ENCODE measurements around the gene VARS2.
A peak's percentile ranks its signal among the peaks of the same experiment; 100 is the strongest.
"Not testable (repeated sequence)": the region's sequence is repeated elsewhere in the genome, so short reads cannot be mapped to it uniquely, and the experiment has no call there.

VARS2 gene

DNA sequence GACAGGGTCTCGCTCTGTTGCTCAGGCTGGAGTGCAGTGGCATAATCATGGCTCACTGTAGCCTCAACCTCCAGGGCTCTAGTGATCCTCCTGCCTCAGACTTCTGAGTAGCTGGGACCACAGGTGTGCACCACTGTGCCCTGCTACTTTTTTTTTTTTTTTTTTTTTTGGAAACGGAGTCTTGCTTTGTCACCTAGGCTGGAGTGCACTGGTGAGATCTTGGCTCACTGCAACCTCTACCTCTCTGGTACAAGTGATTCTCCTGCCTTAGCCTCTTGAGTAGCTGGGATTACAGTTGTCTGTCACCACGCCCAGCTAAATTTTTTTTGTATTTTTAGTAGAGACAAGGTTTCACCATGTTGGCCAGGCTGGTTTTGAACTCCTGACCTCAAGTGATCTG is 13.0 kb downstream of the VARS2 start:
- DNase-seq (ENCODE audit: extremely low read depth in 1 of 2, low read depth in 1 of 2), result not testable (repeated sequence)

- DNase-seq (ENCODE audit: extremely low read depth in 1 of 2, low read depth in 1 of 2), result no peak
Observed at GRCh38 chr6:30928677-30929076, 14.6 kb downstream of the VARS2 start.

DNA sequence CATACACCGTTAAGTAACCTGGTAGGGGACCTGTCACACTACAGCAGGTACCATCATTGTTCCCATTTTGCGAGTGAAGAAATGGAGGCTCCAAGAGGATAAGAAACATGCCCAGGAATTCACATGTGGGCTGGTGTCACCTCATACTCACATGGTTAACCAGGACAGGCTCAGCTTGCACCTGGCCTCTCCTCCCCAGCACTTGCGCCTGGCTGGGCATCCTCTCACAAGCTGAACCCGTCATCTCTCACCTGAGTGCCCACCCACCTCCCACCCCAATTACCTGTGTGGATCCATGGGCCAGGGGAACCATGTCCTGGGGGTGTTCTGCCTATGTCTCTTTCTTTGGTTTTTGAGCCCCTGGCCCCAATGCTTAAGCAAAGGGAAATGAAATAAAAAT is 16.5 kb downstream of the VARS2 start:
- DNase-seq (ENCODE audit: extremely low read depth in 1 of 2, low read depth in 1 of 2), result no peak

- DNase-seq (ENCODE audit: extremely low read depth in 1 of 2, low read depth in 1 of 2), result no peak
Observed at GRCh38 chr6:30931272-30931671, 17.2 kb downstream of the VARS2 start.

- no peak for DNase-seq (ENCODE audit: extremely low read depth in 1 of 2, low read depth in 1 of 2)
Observed at GRCh38 chr6:30931969-30932645, 18.1 kb downstream of the VARS2 start, which contains the start of gene SFTA2. Gene SFTA2 (minus strand): TSS chr6:30932170. CDS start chr6:30932096, 74 bp downstream.

DNA sequence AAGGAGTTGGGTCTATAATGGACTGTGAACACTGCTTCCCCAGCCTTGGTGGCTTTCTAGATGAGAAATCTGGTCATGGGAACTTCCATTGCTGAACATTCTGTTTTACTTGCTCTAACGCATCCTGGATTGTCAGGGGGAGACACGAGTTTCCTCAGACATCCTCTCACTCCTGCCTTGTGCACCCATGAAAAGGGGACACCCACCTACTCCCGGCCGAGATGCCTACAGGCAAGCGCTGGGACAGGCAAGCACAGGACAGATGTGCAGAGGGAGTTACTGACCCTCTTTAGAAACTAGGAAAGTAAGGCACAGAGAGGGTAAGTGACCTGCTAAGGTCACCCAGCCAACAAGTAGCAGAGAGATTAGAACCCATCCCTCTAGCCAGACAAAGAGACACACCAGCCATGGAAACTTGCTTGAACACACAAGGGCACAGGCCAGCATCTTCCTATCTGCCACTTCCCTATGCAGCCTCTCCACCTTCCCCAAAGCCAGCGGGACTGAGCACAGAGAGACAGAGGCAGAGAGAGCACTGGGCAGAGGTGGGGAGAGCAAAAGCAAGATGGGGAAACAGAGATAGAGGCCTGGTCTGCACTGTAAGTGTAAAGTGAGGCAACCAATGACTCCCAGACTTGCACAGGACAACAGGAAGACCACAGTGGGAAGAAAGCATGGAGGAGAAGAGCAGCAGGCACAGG is 18.8 kb downstream of the VARS2 start:
- no peak for DNase-seq (ENCODE audit: extremely low read depth in 1 of 2, low read depth in 1 of 2)

DNA sequence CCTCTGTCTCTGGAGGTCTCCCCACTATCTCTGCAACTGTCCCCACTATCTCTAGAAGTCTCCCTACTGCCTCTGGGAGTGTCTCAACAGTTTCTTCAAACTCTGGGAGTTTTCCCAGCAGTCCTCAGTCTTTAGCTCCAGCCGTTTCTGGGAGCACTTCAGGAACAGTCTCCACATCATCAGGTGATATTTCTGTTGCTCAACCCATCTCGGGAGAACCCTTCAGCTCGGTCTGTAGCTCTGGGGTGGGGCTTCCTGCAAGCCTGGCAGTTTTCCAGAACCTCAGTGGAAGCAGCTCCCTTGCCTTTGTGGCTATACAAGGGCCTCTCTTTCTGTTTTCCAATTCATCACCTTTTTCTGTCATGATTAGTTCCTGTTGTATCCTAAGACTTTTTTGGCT is 21.0 kb downstream of the VARS2 start:
- no peak for DNase-seq (ENCODE audit: extremely low read depth in 1 of 2, low read depth in 1 of 2)

DNA sequence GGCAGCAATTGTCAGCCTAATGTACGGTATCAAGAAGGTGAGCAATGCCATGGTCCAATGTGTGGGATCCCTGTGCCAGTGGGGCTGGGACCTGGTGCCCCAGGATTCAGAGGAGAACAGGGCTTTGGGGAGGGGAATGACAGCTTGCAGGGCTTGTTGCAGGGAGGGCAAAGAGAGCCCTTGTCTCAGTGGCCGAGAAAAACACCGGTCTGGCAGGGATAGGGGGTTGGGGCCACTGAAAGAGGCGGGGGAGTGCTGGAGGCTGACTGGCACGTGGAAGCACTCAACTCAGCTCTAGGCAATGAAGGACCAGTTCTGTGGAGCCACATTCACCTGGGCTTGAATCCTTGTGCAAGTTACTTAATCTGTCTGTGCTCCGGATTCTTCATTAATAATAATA is 23.2 kb downstream of the VARS2 start:
- no peak for DNase-seq (ENCODE audit: extremely low read depth in 1 of 2, low read depth in 1 of 2)

GRCh38 chr6:30938730-30939129 is 24.7 kb downstream of the VARS2 start:
- DNase-seq (ENCODE audit: extremely low read depth in 1 of 2, low read depth in 1 of 2), result no peak

DNA sequence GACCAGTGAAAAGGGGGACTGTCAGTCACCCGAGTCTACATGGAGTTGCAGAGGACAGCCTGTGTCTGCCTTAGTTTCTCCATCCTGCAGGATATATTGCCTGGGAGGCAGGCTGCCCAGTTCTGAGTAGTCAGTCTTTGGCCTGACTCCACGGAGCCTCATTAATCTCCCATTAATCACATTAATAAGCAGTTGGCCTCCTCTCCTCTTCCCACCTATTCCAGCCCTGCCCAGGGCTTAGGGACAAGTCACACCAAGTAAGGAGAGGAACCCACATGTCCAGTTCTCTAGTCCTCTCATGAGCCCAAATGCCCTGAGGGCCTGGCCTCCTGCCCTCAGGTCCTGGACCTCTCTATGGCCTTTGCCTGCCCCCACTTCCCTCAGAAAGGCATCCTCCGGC is 25.4 kb downstream of the VARS2 start:
- DNase-seq (ENCODE audit: extremely low read depth in 1 of 2, low read depth in 1 of 2), result no peak

DNA sequence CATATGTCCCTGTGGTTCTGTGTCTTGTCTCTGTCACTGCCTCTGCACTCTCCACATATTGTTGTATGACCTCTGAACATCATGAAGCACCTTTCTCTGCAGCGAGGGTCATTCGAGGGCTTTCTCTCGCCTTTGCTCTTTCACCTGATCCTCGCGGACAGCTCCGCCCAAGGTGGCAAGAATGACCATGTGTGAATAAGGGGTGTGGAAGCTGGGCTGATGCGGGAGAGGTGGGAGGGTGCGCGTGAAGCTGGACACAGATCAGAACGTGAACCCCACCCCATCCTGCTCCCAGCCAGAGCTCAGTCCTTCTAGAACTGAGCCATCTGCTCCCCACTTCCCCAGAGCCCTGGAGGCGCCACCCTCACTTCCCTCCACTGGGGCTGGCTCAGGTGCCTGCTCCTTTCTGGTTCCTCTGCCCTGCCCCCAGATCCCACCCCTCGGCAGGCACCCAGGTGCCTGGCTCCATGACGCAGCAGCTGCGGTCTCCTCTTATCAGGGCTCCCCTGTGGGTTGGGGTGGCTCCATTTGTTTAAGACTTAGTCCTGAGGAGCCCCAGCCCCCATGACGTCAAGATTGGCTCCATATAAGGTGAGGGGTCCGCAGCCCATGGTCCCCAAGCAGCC is 26.4 kb downstream of the VARS2 start, which contains the start of gene MUCL3:
TSS of gene MUCL3 (plus strand) at position 613 of the 626 bp plus-strand sequence. CDS start 27 bp downstream, outside the sequence.
- DNase-seq (ENCODE audit: extremely low read depth in 1 of 2, low read depth in 1 of 2), result no peak

DNA sequence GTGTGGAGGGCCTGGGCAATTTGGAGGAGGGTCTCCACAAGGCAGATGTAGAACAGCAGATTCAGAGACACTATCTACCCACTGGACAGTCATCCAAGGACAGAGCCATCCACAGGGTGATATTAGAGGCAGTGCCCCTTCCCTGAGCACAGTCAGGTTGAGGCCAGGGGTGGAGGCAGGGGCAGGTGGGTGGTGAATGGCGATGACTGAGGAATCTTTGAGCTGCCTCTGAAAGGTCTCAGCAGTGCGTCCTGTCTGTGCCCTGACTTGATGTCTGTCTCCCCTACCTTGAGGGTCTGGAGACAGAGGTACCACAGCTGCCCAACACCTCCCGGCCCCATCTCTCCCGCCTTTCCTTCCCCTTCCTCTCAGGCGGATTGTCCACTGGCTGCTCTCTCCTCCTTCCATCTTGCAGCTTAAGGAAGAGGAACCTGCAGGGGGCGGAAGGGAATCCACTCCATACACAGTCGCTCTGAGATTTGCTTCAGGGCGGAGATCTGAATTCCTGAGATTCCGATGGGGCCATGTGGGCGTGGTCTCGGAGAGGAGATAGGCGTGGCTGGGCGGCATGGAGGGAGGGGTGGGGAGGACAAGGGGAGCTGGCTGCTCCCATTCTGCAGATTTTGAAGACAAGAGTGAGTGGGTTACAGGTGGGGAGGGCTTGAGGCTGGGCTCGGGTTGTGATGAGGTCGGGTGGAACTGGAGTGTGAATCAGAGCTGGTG is 28.5 kb downstream of the VARS2 start:
- DNase-seq (ENCODE audit: extremely low read depth in 1 of 2, low read depth in 1 of 2), result no peak

- DNase-seq (ENCODE audit: extremely low read depth in 1 of 2, low read depth in 1 of 2), result no peak
Observed at GRCh38 chr6:30944051-30944450, 30.0 kb downstream of the VARS2 start.

DNA sequence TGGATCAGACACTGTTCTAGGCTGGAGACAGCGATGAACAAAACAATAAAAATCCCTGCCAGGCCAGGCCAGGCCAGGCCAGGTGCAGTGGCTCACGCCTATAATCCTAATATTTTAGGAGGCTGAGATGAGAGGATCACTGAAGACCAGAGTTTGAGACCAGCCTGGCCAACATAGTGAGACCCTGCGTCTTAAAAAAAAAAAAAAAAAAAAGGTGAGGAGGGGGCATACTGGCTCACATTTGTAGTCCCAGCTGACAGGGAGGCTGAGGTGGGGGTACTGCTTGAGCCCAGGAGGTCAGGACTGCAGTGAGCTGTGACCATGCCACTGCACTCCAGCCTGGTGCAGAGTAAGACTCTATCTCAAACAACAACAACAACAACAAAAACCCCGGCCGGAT is 31.2 kb downstream of the VARS2 start:
- no peak for DNase-seq (ENCODE audit: extremely low read depth in 1 of 2, low read depth in 1 of 2)

GRCh38 chr6:30947231-30947630 is 33.2 kb downstream of the VARS2 start:
- DNase-seq (ENCODE audit: extremely low read depth in 1 of 2, low read depth in 1 of 2), result no peak

DNA sequence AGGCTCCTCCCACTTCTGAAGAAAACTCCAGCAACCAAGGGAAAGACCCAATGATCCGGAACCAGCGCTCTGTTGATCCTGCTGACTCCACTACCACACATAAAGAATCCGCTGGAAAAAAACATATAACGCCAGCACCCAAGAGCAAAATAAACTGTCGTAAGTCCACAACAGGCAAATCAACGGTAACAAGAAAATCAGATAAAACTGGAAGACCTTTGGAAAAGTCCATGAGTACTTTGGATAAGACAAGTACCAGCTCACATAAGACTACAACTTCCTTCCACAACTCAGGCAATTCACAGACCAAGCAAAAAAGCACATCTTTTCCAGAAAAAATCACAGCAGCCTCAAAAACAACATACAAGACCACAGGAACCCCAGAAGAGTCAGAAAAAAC is 34.8 kb downstream of the VARS2 start:
- no peak for DNase-seq (ENCODE audit: extremely low read depth in 1 of 2, low read depth in 1 of 2)

DNA sequence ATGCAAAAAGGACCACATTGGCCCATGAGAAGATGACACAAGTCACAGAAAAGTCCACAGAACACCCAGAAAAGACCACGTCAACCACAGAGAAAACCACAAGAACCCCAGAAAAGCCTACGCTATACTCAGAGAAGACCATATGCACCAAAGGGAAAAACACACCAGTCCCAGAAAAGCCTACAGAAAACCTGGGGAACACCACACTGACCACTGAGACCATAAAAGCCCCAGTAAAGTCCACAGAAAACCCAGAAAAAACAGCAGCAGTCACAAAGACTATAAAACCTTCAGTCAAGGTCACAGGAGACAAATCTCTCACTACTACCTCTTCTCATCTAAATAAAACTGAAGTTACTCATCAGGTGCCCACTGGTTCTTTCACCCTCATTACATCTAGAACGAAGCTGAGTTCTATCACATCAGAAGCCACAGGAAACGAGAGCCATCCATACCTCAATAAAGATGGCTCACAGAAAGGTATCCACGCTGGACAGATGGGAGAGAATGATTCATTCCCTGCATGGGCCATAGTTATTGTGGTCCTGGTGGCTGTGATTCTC is 38.0 kb downstream of the VARS2 start:
- no peak for DNase-seq (ENCODE audit: extremely low read depth in 1 of 2, low read depth in 1 of 2)

DNA sequence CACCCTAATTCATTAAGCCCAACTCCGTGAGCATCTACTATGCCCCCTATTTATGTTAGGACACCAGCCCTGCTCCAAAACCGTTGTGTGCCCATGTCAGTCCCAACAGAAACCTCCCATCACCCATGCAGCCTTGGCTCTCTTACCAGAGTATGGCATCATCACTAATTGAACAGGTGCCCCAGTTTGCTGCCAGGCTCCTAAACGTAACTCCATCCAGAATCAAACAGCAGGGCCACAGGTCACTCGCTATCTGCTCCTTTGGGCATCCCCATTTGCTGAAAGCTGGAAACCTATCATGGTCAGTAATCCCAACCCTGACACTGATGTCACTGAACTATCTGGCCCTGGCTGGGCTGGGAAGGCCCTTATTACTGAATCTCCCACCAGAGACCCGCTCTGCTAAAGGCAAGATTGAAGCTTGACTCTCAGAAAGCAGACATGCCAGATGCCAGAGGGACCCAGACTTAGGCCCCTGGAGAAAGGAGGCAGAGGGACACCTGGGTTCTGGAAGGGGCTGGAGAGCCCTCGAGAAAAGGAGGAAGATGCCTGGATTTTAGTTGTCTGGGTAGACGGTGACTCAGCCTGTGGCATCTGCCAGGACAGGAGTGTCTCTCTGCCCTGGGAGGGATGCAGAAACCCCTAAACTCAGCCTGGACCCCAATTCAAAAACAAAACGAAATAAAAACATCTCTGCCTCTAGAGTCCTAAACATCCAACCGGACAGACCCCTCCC is 40.8 kb downstream of the VARS2 start:
- DNase-seq (ENCODE audit: extremely low read depth in 1 of 2, low read depth in 1 of 2), result no peak

GRCh38 chr6:30955367-30956042 is 41.5 kb downstream of the VARS2 start:
- peak; percentile 25 to 58 for DNase-seq (ENCODE audit: extremely low read depth in 1 of 2, low read depth in 1 of 2)

GRCh38 chr6:30957716-30958115 is 43.7 kb downstream of the VARS2 start:
- no peak for DNase-seq (ENCODE audit: extremely low read depth in 1 of 2, low read depth in 1 of 2)

All from activated CD8-positive, alpha-beta memory T cell treated with anti-CD3 and anti-CD28 coated beads for 1 hour (primary cell).